Measurements from ENCODE around the gene ASPDH. TPM values are rescaled to one million over a fixed set of nuclear protein-coding genes. Genes with fewer than 3 reads are reported as not detected.

The ASPDH gene
- total RNA-seq, 1 donor from 2014 or later: not detected

GRCh38 chr19:50559636-50560035 lies 45.9 kb upstream of the ASPDH start:
- H3K9me3 Mint-ChIP-seq (ENCODE audit: unreplicated experiment): peaks cover 12% of the 10 kb centered on the region
- H3K4me3 ChIP-seq (ENCODE audit: insufficient read depth, low read depth, low read length): no peak overlapping the region
- H3K4me2 ChIP-seq (ENCODE audit: low read length): no peak overlapping the region
- H3K79me2 ChIP-seq (ENCODE audit: insufficient read depth, low read length): no peaks in the 10 kb centered on the region
- no peak overlapping the region for H3K4me3 Mint-ChIP-seq (ENCODE audit: unreplicated experiment)
- no peaks in the 10 kb centered on the region for H3K4me1 Mint-ChIP-seq (ENCODE audit: low read depth, unreplicated experiment)
- no peaks in the 10 kb centered on the region for H3K36me3 Mint-ChIP-seq (ENCODE audit: low read depth, unreplicated experiment)
- no peak overlapping the region for H3K27ac ChIP-seq (ENCODE audit: low read depth, low read length)
- DNase-seq (ENCODE audit: low read depth): no peak
- no peak overlapping the region for H3K9ac ChIP-seq (ENCODE audit: low read length)
- no peak overlapping the region for H2AFZ ChIP-seq (ENCODE audit: low read depth, low read length)
- no peaks in the 10 kb centered on the region for H4K20me1 ChIP-seq (ENCODE audit: insufficient read depth, low read length)
- H3K4me1 ChIP-seq (ENCODE audit: insufficient read depth, low read length): peaks cover 3% of the 10 kb centered on the region
- TF ChIP-seq CTCF (IDR thresholded peaks at IDR 0.05; ENCODE audit: insufficient read depth, low read depth, low read length) (no peak), EZH2 (IDR thresholded peaks at IDR 0.05; ENCODE audit: insufficient read depth, low read length) (no peak)
- H3K27ac Mint-ChIP-seq (ENCODE audit: unreplicated experiment): no peak overlapping the region
- H3K27me3 Mint-ChIP-seq (ENCODE audit: low read depth, unreplicated experiment): no peaks in the 10 kb centered on the region
- H3K27me3 ChIP-seq (ENCODE audit: insufficient read depth, low read length): no peaks in the 10 kb centered on the region
- H3K36me3 ChIP-seq (ENCODE audit: insufficient read depth, low read length): no peaks in the 10 kb centered on the region
- no peaks in the 10 kb centered on the region for H3K9me3 ChIP-seq (ENCODE audit: insufficient read depth, low read depth, low read length)
- FAIRE-seq: no peak

GRCh38 chr19:50558449-50558848 lies 44.7 kb upstream of the ASPDH start:
- peaks cover 18% of the 10 kb centered on the region for H3K9me3 Mint-ChIP-seq (ENCODE audit: unreplicated experiment)
- no peak overlapping the region for H3K4me3 Mint-ChIP-seq (ENCODE audit: unreplicated experiment)
- Histone ChIP-seq H3K4me3 (ENCODE audit: insufficient read depth, low read depth, low read length) (no peak overlapping the region), H4K20me1 (ENCODE audit: insufficient read depth, low read length) (no peaks in the 10 kb centered on the region), H3K79me2 (ENCODE audit: insufficient read depth, low read length) (no peaks in the 10 kb centered on the region), H3K9ac (ENCODE audit: low read length) (no peak overlapping the region), H3K4me2 (ENCODE audit: low read length) (no peak overlapping the region), H3K27ac (ENCODE audit: low read depth, low read length) (no peak overlapping the region), H3K36me3 (ENCODE audit: insufficient read depth, low read length) (no peaks in the 10 kb centered on the region), H3K9me3 (ENCODE audit: insufficient read depth, low read depth, low read length) (no peaks in the 10 kb centered on the region), H2AFZ (ENCODE audit: low read depth, low read length) (no peak overlapping the region), H3K27me3 (ENCODE audit: insufficient read depth, low read length) (no peaks in the 10 kb centered on the region), H3K4me1 (ENCODE audit: insufficient read depth, low read length) (peaks cover 3% of the 10 kb centered on the region)
- no peaks in the 10 kb centered on the region for H3K4me1 Mint-ChIP-seq (ENCODE audit: low read depth, unreplicated experiment)
- no peak overlapping the region for H3K27ac Mint-ChIP-seq (ENCODE audit: unreplicated experiment)
- no peaks in the 10 kb centered on the region for H3K27me3 Mint-ChIP-seq (ENCODE audit: low read depth, unreplicated experiment)
- DNase-seq (ENCODE audit: low read depth) (no peak), FAIRE-seq (no peak)
- TF ChIP-seq EZH2 (IDR thresholded peaks at IDR 0.05; ENCODE audit: insufficient read depth, low read length): no peak
- TF ChIP-seq CTCF (IDR thresholded peaks at IDR 0.05; ENCODE audit: insufficient read depth, low read depth, low read length): no peak
- no peaks in the 10 kb centered on the region for H3K36me3 Mint-ChIP-seq (ENCODE audit: low read depth, unreplicated experiment)

- Mint-ChIP-seq H3K4me3 (ENCODE audit: unreplicated experiment) (no peak overlapping the region), H3K4me1 (ENCODE audit: low read depth, unreplicated experiment) (no peaks in the 10 kb centered on the region)
- no peak for TF ChIP-seq CTCF (IDR thresholded peaks at IDR 0.05; ENCODE audit: insufficient read depth, low read depth, low read length)
- no peak for TF ChIP-seq EZH2 (IDR thresholded peaks at IDR 0.05; ENCODE audit: insufficient read depth, low read length)
Measured at GRCh38 chr19:50558039-50558438, 44.3 kb upstream of the ASPDH start.

More at GRCh38 chr19:50558039-50558438, 44.3 kb upstream of the ASPDH start:
- H3K27me3 ChIP-seq (ENCODE audit: insufficient read depth, low read length): no peaks in the 10 kb centered on the region
- H3K27ac Mint-ChIP-seq (ENCODE audit: unreplicated experiment): no peak overlapping the region
- H3K9ac ChIP-seq (ENCODE audit: low read length): no peak overlapping the region
- H3K4me3 ChIP-seq (ENCODE audit: insufficient read depth, low read depth, low read length): no peak overlapping the region
- no peak overlapping the region for H2AFZ ChIP-seq (ENCODE audit: low read depth, low read length)
- no peaks in the 10 kb centered on the region for H3K79me2 ChIP-seq (ENCODE audit: insufficient read depth, low read length)
- DNase-seq (ENCODE audit: low read depth) (no peak), FAIRE-seq (no peak)
- H3K27ac ChIP-seq (ENCODE audit: low read depth, low read length): no peak overlapping the region
- no peak overlapping the region for H3K4me2 ChIP-seq (ENCODE audit: low read length)
- no peaks in the 10 kb centered on the region for H3K36me3 ChIP-seq (ENCODE audit: insufficient read depth, low read length)
- no peaks in the 10 kb centered on the region for H3K36me3 Mint-ChIP-seq (ENCODE audit: low read depth, unreplicated experiment)
- H3K27me3 Mint-ChIP-seq (ENCODE audit: low read depth, unreplicated experiment): no peaks in the 10 kb centered on the region
- no peaks in the 10 kb centered on the region for H4K20me1 ChIP-seq (ENCODE audit: insufficient read depth, low read length)
- peaks cover 3% of the 10 kb centered on the region for H3K4me1 ChIP-seq (ENCODE audit: insufficient read depth, low read length)
- H3K9me3 ChIP-seq (ENCODE audit: insufficient read depth, low read depth, low read length): no peaks in the 10 kb centered on the region
- peaks cover 22% of the 10 kb centered on the region for H3K9me3 Mint-ChIP-seq (ENCODE audit: unreplicated experiment)

All from astrocyte (in vitro differentiated cells and primary cell).